ENCODE data around the gene CENPB.

Gene CENPB

DNA sequence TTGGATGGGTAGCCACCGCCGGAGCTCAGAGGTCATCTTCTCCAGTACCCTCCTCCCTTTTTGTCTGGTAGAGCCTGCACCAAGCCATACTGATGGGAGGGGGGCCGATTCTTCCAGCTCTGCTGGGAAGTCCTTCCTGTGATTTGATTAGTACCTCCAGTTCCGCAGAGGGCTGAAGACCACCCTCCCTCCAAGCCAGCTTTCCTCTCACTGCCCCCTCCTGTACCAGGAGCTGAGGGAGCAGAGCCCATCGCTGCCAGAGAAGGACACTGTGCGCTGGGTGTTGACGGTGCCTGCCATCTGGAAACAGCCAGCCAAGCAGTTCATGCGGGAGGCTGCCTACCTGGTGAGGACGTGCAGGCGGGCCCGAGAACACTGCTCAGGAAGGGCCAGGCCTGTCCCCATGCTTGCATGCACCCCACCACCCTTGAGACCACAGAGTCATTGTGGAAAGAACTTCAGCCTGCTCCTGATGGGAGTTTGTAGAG, 40.8 kb downstream of the CENPB start:
- no peak for DNase-seq

DNA sequence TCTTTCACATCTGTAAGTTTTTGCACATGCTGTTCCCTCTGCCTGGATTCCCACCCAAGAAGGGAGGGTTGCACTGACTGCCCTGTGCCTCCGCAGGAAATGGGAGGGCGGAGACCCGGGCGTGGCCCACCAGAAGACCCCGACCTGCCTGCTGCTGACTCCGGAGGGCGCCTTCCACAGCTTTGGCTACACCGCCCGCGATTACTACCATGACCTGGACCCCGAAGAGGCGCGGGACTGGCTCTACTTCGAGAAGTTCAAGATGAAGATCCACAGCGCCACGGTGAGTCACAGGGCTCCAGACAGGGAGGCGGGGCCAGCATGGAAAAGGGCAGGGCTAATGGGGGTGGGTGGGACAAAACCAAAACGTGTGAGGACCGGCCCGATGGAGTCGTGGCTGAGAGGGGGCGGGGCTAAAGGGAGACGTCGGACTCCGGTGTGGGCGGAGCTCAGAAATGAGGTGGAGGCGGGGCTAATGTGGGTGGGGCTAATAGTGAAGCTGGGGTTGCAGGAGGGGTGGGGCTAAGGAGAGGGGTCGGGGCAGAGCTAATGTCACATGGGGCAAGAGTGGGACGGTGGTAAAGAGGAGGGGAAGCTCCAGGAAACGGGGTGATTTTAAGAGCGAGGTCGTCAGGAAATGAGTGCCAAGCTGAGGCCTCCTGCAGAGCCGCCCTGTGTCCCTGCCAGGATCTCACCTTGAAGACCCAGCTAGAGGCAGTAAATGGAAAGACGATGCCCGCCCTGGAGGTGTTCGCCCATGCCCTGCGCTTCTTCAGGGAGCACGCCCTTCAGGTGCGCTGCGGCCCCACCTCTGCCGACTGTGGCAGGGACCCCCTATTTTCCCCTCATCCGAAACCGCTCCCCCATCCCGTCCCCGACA, 41.5 kb downstream of the CENPB start:
- peak; percentile 79 to 83 for DNase-seq

DNA sequence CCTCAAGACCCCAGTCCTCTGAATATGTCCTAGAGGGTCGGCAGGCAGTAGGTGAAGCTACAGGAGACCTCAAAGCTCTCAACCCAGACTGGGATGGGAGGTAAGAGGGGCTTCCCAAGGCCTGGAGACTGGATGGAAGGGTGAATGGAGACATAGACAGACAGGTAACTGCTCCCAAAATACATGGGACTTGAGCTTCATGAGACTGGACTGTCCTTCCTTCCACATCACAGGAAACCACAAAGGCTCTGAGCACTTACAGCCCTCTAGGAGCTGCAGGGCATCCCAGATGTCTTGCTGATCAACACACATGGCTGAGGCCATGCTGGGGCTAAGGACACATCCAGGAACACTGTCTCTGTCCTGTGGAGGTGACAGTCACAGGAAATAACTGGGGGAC, 42.5 kb downstream of the CENPB start:
- no peak for DNase-seq

DNA sequence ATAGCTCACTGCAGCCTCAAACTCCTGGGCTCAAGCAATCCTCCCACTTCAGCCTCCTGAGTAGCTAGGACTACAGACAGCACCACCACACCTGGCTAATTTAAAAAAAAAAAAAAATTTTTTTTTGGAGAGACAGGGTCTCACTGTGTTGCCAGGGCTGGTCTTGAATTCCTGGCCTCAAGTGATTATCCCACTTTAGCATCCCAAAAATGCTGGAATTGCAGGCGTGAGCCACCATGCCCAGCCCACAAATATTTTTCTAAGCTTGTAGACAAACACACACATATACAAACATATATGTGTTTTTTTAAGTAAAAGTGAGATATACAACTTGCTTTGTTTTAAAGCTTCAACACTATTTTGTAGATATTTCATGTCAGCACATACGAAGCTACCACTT, 43.3 kb downstream of the CENPB start:
- no peak for DNase-seq

DNA sequence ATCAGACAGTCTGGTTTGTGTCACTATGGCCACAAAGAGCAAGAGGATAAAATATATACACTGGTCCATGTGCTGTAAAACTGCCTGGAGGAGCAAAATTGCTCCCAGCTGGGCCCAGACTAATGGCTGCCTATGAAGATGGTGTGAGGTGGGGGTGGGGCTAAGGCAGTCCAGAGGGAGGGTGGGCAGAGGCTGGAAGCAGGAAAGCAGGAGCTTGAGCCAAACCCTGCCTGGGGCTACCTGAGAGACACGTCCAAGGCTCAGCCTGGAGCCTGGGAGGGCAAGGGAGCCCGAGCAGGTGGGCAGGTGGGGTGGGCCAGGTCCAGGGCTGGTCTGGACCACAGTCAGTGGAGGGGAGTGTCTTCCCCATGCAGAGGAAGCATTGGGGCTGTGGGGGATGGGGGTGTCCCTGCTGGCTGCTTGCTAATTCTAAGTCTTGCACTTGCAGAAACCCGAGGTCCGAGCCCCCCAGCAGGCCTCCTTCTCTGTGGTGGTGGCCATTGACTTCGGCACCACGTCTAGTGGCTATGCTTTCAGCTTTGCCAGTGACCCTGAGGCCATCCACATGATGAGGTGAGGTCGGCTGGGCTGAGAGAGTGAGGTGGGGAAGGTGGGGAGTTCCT, 44.6 kb downstream of the CENPB start:
- no peak for DNase-seq

DNA sequence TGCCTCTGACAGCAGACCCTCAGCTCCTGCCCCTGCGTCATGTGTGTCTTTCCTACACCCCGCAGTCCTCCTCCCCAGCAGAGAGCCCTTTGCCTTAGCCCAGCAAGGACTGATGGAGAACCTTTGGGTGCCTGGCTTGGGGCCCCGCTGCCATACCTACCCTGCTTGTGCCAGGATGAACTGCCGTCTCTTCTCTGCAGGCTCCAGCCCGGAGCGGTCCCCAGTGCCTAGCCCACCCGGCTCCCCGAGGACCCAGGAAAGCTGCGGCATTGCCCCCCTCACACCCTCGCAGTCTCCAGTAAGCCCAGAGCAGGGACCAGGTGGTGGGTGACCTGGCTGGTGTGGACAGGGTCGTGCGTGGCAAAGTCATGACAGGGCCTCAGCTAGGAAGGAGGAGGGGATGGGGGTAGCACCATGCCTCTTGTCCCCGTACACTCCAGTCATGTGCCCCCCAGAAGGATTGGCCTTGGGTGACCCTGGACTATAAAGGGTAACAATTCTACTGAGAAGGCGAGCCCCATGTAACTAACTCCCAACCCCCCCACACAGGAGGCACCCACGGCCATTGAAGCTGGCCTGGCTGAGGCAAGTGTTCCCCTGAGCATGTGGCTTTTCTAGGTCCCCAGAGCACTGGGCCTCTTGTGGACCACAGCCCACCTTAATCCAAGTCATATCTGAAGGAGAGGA, 45.8 kb downstream of the CENPB start:
- no peak for DNase-seq

DNA sequence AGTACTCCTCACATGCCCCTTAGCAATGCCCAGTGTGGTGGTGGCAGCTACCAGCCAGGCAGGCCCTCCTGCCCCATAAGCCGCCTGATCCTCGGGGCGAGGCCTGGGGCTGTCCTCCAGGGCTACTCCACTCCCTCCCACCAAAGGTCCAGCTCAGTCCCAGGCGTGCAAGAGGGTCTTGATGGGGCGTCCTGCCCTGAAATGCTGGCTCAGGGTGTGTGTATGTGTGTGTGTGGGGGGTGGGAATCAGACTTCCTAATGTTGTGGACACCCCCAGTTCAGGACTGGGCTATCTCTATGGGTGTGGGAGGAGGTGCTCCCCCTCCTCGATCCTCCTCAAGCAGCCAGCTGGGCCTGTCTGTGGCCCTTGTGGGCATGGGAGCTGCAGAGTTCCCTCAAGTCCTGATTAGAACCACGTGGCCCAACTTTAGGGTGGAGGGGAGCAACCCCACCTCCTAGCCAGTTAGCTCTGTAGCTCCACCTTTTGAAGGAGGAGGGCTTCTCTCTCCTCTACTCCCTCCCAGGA, 46.6 kb downstream of the CENPB start:
- no peak for DNase-seq

DNA sequence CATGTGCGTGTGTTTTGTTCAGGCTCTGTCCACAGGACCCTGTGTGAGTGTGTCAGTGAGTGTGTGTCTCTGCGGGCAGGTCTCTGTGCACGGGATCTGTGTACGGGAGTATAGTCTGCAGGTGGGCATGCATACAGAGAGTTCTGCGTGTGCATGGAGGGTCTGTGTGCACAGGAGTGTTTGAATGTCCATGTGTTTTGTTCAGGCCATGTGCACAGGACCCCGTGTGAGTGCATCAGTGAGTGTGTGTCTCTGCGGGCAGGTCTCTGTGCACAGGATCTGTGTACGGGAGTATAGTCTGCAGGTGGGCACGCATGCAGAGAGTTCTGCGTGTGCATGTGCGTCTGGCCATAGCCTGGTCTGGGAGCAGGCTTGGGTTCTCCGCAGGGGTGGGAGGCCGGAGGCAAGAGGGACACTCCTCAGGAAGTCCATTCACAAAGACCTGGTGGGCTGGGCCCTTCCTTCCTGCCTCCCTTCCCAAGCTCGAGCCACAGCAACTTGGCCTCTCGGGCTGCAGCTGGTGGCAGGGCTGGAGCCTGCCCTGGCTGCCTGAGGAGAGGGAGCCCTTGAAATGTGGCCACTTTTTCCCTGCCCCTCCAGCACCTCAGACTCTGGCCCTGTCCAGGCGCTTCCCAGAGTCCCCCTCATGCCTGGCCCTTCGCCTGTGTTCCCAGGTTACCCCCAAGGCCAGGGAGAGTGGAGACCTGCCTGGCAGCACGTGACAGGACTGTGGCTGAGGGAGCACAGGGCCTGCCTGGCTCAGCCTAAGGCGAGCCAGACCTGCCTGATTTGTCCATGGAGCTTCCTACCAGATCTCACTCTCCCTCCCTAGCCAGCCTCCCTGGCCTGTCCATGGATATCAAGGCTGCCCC, 47.2 kb downstream of the CENPB start:
- no peak for DNase-seq

DNA sequence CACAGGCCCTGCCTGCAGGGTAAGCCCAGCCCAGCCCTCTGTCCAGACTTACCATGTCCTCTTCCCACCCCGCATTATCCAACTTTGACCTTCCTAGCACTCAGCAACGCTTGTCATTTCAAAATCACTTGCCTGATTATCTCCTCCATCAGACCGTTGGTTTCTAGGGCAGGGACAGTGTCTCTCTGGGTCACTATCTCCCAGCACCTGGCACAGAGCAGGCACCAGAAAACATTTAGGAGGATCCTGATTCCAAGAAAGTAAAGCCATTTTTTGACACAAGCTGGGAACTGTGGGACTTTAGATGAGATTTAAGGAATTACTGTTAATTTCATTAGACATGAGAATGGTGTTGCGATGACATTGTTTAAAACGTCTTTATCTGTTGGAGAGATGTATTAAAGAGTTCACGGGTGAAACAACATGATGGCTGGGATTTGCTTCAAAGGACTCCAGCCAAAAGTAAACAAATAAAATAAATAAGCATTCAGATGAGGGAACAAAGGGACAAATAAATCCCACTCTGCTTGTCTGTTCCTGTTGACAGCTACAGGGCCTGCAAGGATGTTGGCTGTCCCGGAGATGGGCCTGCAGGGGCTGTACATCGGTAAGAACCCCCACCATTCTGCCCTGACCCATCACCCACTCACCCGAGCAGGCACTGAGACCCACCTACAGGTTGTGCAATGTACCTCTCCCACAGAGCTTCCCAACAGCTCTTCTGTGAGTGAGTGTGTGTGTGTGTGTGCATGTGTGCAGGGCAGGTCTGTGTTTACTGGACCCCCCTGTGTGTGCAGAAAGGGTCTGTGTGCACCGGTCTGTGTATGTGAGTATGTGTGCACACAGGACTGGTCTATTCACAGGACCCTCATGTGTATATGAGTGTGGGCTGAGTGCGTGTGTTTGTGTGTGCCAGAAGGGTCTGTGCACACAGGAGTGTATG, 48.2 kb downstream of the CENPB start:
- DNase-seq = no peak

DNA sequence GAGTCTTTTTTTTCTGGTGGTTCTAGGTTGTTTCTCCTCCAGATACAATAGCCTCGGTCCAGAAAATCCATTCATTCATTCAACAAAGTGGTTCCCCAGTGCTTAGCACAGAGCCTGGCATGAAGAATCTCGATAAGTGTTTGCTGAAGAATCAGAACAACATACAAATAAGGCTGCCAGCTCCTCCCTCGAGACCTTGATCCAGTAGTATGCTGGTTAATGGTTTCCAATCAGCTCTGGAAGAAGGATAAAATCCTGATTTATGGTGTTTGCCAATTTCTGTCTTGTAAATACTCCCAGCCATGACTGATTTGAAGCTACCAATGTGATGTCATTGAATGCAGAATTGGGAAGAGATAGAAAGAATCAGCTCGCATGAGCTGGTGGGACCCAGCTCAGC, 50.8 kb downstream of the CENPB start:
- no peak for DNase-seq

DNA sequence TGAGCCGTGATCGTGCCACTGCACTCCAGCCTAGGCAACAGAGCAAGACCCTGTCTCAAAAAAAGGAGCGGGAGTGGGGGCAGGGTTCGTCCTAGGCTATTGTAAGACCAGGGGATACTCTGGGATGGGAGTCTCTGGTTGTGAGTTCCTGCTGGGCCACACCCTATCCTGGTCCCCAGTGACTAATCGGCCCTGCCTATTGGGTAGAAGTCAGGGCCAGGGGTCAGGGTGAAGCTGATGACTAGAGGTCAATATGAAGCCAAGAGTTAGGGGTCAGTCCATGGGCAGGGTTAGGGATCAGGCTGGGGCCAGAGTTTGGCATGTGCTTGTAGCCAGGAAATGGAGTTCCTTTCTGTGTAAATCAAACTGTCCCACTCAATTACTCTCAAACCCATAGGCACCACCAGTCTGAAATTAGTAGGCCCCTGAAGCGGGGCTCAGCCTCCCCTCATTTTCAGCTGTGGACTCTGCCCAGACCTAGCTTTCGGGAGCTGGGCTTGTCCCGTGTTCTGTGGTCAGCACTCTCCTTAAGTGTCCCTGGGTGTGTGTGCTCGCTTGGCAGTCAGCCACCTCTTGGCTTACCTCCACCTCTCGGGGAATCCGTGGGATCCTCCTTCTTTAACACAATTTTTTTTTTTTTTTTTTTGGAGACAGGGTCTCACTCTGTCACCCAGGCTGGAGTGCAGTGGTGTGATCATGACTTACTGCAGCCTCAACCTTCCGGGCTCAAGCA, 52.3 kb downstream of the CENPB start:
- DNase-seq = no peak

All from activated CD4-positive, alpha-beta T cell treated with anti-CD3 and anti-CD28 coated beads for 4 hours (primary cell).